GM18498 (cell line): ENCODE measurements around the gene PIAS1.
"Not testable (repeated sequence)": the region's sequence is repeated elsewhere in the genome, so short reads cannot be mapped to it uniquely, and the experiment has no call there.

Experiments used
- ATAC-seq: cut with Tn5 transposase; IDR thresholded peaks from one replicate; pipeline ENCODE4 v1.9.1; 2021; ENCODE audit warnings: mild to moderate bottlenecking, moderate library complexity; ENCODE audit not compliant: unreplicated experiment

The PIAS1 gene

DNA sequence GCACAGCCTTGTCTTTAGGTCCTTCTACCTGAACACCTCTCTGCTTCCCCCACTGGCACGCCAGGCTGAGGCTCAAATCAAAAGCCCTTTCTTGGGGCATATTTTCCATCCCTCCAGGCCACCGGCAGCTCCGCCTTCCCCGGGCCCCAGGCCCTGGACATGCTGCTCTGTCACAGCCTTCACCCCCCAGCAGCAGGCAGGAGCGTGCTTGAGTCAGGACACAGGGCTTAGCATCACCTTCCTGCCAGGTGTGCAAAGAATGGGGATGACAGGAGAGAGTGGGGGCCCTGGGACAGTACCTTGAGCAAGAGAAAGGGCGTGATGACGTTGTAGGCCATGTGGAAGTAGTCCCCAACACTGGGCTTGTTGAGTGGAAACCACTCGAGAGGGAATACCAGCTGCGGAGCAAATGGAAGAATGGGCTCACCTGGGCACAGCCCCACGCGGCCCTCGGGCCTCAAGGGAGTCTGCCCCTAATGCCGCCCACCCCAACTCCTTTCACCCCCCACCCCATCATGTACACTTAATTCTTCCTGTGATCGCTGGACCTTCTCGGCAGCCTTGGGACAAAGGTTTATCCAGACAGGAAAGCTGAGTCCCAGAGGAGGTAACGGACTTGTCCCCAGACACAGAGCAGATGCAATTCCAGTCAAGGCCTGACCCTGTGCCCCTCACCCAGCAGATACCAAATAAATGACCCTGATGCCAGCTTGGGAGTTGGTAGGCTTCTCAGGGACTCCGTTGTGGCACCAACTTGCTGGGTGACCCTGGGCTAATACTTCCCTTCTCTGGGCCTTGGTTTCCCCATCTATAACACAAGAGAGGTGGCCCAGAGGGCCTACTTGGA lies 160.1 kb downstream of the PIAS1 start:
- no peak for ATAC-seq

DNA sequence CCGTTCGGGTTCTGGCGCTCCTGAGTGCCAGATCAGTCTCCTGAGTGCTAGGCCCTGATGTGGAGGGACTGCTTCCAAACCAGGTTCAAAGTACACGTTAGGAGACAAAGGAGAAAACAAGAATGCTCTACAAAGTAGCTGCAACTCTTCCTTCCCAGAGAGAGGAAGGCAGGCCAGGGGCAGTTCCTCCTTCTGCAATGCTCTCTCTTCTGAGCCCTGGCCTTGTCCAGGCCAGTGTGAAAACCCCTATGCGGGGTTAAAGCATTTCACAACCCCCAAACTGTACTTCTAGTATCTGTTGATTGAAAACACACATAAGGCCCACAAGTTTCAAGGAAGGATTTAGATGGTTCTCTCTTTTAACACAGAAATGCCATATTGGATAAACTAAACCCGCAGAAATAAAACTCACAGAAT lies 160.7 kb downstream of the PIAS1 start:
- ATAC-seq: no peak

DNA sequence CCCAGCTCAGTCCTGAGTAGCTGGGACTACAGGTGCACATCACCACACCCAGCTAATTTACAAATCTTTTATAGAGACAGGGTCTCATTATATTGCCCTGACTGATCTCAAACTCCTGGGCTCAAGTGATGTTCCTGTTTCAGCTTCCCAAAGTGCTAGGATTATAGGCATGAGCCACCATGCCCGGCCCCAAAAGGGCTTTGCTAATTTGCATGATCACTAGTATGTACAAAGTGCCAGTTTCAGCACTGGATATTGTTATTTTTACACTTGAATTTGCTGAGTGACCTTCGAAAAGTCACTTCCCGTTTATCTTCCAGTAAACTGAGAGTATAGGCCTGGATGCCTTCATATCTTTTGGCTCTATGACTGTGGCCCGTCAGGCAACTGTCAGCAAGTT lies 163.2 kb downstream of the PIAS1 start:
- ATAC-seq: no peak

DNA sequence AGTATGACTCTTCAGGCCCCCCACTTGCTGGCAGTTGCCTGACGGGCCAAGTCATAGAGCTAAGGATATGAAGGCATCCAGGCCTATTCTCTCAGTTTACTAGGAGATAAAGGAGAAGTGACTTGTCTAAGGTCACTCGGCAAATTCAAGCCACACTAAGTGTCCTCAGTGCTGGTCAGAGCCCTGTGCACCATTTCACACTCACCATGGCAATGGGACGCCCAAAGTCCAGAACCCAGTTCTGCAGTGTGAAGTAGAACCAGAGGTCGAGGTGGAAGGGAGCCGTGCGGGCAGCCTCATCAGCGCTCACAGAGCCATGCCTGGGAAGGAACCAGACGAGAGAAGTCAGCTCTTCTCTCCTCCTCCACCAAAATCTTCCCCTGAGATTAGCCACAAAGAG lies 164.2 kb downstream of the PIAS1 start:
- ATAC-seq: no peak

DNA sequence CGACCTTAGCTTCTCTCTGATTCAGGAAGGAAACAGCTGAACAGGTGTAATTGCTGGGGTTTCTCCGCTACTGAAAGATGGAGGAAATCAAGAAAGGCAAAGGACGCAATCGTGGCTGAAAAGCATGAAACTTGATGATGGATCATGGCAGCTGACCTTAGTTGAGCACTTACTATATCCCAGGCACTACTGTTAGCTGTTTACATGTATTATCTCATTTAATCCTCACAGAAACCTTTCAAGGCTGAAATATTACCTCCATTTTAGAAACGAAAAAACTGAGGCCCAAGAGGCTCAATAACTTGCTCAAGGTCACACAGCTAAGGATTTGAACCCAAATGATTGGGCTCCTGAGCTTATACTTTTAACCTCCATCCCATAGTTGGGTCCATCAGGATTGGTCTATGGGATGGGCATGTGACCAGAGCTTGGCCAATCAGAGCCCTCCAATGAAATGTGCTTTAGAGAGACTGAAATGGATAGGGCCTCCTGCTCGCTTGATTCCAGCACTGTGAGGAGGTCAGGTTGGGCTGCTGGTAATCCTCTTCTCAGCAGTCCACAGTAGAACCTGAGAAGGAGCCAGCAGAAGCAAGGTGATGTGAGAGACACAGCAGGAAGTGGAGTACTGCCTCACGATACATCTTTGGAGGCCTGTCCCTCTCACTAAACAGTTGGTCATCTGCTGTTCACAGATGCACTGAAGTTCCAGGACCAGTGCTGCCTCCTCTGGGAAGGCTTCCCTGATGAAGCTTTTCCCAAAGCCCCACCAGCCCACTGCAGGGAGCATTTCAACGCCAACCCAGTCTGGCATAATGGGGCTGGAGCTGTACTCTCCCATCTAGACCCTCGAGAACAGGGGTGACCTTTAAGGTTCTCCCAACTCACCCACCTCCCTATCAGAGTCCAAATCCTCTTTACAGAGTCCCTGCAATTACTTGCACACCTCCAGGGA lies 165.0 kb downstream of the PIAS1 start:
- no peak for ATAC-seq

DNA sequence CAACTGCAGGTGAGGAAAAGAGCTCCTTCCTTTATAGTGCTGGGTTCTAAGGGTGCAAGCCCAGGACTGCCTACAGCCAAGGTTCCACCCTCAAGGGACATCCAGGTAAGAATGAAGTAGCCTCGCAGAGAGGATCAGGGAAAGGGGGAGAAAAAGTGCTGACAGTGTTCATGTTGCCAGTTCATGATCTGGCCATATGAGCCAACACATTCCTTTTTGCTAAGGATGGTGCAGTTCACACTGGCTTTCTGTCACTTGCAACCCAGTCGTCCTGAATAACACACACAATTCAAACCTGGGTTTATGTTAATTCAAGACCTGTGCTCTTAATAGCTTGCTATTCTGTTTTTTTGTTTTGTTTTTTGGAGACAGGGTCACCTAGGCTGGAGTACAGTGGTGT lies 166.4 kb downstream of the PIAS1 start:
- no peak for ATAC-seq

DNA sequence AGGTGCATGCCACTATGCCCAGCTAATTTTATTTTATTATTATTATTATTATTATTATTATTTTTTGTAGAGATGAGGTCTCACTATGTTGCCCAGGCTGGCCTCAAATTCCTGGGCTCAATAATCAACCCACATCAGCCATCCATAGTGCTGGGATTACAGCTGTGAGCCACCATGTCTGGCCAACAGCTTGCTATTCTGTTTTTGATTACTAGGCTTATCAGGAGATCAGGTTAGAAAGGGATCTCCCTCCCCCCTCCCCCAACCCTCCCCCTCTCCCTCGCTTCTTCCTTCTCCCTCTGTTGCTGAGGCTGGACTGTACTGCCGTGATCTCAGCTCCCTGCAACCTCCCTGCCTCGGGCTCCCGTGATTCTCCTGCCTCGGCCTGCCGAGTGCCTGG lies 166.9 kb downstream of the PIAS1 start:
- no peak for ATAC-seq

DNA sequence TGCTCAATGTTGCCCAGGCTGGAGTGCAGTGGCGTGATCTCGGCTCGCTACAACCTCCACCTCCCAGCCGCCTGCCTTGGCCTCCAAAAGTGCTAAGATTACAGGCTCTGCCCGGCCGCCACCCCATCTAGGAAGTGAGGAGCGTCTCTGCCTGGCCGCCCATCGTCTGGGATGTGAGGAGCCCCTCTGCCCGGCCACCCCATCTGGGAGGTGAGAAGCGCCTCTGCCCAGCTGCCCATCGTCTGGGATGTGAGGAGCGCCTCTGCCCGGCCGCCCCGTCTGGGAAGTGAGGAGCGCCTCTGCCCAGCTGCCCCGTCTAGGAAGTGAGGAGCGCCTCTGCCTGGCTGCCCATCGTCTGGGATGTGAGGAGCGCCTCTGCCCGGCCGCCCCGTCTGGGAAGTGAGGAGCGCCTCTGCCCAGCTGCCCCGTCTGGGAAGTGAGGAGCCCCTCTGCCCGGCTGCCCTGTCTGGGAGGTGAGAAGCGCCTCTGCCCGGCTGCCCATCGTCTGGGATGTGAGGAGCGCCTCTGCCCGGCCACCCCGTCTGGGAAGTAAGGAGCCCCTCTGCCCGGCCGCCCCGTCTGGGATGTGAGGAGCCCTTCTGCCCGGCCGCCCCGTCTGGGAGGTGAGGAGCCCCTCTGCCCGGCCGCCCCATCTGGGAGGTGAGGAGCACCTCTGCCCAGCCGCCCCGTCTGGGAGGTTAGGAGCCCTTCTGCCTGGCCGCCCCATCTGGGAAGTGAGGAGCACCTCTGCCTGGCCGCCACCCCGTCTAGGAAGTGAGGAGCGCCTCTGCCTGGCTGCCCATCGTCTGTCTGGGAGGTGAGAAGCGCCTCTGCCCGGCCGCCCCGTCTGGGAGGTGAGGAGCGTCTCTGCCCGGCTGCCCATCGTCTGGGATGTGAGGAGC lies 167.7 kb downstream of the PIAS1 start:
- ATAC-seq: not testable (repeated sequence)

DNA sequence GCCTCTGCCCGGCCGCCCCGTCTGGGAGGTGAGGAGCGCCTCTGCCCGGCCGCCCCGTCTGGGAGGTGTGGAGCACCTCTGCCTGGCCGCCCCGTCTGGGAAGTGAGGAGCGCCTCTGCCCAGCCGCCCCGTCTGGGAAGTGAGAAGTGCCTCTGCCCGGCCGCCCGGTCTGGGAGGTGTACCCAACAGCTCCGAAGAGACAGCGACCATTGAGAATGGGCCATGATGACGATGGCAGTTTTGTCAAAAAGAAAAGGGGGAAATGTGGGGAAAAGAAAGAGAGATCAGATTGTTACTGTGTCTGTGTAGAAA lies 168.3 kb downstream of the PIAS1 start:
- not testable (repeated sequence) for ATAC-seq

DNA sequence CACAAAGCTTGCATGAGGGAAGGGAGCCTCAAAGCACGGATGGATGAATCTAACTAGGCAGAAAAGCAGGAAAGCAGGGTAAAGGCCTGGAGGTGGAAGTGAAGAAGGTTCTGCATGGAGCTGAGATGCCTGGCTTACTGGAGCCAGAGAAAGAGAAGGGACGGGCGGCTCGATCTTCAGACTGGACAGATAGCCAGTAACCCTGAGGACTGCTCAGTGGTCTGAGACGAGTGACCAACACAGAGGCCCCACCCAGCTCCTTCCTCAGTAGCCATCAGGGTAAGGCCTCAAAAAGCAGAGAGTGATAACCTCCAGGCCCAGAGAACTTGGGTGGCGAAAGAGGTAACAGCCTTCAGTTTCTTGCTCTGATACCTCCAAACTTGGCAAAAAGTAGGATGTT lies 169.1 kb downstream of the PIAS1 start:
- no peak for ATAC-seq

DNA sequence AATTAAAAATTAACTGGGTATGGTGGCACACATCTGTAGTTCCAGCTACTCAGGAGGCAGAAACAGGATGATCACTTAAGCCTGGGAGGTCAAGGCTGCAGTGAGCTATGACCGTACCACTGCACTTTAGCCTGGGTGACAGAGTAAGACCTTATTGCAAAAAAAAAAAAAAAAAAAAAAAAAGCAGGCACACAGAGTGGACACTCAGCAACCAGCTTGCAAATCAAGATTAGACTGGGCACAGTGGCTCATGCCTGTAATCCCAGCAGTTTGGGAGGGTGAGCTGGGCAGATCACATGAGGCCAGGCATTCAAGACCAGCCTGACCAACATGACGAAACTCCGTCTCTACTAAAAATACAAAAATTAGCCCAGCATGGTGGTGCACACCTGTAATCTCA lies 170.0 kb downstream of the PIAS1 start:
- no peak for ATAC-seq

DNA sequence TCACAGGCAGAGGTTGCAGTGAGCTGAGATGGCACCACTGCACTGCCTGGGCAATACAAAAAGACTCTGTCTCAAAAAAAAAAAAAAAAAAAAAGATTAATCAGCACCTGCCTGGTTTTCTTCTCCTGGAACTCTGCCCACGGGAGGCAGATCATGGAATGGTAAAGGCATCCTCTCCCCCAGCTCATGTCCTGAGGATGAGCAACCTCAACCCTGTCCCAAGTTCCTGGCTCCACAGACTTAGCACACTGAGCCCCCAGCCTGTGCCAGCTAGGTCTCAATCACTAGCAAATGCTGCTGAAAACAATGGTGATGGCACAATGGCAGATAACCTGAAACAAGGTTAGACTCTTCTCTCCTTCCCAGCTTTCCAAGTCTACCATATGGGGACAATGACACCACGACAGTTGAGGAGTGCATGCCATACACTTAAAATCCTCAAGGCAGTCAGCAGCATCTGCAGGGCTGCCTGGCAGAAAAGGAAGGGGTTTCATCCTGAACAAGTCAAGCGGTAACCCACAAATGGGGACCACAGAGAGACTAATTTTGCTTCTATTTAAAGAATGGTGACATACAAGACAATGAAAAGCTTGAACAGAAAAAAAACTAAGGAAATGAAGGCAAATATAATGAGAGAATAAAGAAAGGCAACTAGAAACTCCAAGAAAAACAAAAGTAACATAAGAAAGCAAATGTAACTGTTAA lies 170.6 kb downstream of the PIAS1 start:
- ATAC-seq: no peak

DNA sequence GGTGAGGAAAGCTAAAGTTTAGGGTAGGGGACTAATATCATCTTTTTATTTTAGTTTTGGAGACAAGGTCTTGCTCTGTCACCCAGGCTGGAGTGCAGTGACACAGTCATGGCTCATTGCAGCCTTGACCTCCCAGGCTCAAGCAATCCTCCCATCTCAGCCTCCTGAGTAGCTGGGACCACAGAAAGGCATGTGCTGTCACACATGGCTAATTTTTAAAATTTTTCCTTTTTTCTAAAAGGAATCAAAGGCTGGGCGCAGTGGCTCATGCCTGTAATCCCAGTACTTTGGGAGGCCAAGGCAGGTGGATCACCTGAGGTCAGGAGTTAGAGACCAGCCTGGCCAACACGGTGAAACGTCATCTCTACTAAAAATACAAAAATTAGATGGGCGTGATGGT lies 171.3 kb downstream of the PIAS1 start:
- not testable (repeated sequence) for ATAC-seq

DNA sequence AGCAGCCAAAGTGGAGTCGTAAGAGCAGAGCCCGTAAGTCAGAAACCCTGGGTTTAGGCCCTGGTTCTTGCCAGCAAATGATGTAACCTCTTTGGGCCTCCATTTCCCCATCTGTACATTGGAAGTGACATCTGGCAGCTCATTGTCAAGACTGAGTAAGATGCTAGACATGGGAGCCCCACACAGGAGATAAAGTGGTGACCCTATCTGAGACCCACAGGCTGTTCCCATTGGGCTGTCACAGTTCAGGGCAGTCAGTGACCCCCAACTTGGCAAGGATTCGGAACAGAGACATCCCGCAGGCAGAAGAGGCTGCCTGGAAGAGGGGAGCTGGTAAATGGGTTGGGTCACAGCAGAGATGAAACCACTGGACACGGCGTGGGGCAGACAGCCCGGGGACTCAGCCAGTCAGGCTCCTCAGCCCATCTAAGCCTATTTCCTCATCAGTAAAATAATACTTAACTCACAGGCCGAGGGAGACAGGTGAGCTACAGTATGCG lies 173.6 kb downstream of the PIAS1 start:
- ATAC-seq: no peak

DNA sequence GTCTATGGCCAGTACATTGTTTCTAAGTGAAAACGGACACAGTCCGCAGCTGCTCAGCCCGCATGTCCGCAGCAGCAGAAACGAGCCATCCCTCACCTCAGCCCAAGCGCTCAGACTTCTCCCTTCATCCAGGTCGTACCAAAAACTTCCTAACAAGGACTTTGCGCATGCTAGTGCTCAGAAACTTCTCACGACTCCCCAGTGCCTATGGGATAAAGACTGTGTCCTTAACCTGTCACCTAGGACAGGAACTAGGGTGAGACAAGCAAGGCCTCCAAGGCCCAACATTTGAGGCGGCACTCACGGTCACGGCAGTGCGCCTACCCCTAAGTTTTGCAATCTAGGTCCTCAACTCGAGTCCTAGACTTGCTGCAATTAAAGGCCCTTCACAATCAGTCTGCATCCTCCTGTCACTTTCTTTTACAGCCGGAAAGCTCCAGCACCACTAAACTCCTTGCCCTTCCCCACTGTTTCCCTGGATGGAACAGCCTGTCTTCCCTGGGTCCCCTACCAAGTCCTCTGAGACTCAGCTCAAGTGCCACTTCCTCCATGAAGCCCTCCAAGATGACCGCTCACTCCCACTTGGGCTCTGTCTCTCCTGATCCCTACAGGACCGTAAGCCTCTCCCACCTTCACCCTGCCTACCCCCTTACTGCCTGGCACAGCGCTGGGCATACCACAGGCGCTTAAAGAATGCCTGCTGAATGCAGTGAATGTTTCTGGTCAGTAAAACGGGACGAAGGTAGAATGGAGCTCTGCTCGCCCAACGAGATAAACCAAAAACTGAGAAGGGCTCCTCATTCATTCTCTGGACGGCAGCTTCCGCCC lies 174.2 kb downstream of the PIAS1 start:
- ATAC-seq: no peak

DNA sequence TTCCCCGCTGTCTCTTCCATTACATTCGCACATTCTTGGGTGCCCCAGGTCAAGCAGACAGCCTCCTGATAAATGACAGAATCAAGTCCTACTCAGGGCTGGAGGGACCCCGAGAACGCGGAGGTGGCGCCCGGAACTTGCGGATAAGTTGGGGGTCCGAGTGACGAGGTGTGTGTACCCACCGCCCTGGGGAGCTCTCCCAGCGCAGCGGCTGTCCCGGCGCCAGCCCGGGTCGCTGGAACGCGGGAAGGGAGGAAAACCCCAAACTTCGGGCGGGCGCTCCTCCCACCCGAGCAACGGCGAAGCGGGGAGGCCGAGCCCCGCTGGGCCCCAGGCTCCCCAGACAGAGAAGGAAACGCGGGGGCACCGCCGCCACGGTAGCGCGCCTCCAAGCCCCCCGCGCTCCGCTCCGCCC lies 174.9 kb downstream of the PIAS1 start:
- ATAC-seq: no peak

DNA sequence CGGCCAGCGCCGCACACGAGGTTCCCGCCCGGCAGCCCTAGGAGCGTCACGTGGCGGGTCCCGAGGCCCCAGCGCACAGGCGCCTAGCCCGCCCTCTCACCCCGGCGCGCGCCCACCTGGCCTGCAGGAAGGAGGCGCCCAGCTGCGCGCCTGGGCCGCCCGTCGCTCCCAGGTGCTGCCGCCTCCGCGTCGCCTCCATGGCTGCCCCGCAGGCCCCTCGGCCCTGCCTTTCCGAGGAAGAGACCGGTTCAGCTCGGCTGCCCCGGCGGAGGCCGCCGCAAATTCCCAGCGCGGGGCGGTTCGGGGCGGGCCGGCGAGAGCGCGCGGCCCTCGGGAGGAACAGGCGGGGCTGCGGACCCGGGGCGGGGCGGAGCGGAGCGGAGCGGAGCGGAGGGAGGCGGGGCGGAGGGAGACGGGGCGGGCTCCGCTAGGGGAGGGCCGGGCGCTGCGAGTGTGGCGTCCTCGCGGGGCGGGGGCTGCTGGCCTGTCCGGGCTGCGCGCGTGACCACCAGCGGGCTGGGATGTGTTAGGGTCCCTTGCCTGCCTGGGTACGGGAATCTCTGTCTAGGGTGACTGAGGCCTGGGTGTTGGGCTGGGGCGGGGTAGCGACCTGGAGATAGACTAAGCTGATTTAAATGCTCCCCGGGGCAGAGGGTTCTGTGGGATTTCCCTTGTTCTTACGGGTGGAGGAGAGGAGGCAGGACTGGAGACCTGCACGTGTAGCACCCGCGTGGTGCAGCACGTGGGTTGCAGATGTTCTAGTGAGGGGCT lies 175.5 kb downstream of the PIAS1 start, which contains the start of gene CLN6:
Gene CLN6, minus strand, starts transcription at position 343 of the 771 bp plus-strand sequence. Its CDS starts 144 bp downstream, at position 199.
- peak; percentile 78 for ATAC-seq
